CD4-positive, CD25-positive, alpha-beta regulatory T cell (primary cell): ENCODE data around the gene TBC1D20. TPM values are rescaled to one million over a fixed set of nuclear protein-coding genes. Genes with fewer than 3 reads are reported as not detected.
"Not testable (repeated sequence)": the region's sequence is repeated elsewhere in the genome, so short reads cannot be mapped to it uniquely, and the experiment has no call there.

ENCODE experiments used
- ATAC-seq, 2 donors: fragments of 150-1000 bp; cut with Tn5 transposase; one replicate each; pipeline ENCODE4 v1.10.0; 2021; ENCODE audit warnings: low read depth in 2 of 2, moderate number of reproducible peaks in 2 of 2, moderate library complexity in 1 of 2
- DNase-seq, 3 donors: peaks; one replicate each; pipeline versions ENCODE4 v3.0.0 to v3.0.0-alpha.2; 2012 to 2022; ENCODE audit warnings: mixed read lengths in 1 of 3
- H3K27ac ChIP-seq: one replicate; pipeline ENCODE4 v1.7.0; 2013; ENCODE audit warnings: mild to moderate bottlenecking, low read length; ENCODE audit not compliant: insufficient read depth, poor library complexity, severe bottlenecking
- H3K27me3 ChIP-seq: one replicate; pipeline ENCODE4 v1.7.0; 2013; ENCODE audit warnings: low read length; ENCODE audit not compliant: control insufficient read depth, insufficient read depth
- H3K36me3 ChIP-seq: one replicate; pipeline ENCODE4 v1.7.0; 2013; ENCODE audit warnings: mild to moderate bottlenecking, low read length, moderate library complexity; ENCODE audit not compliant: control insufficient read depth, insufficient read depth
- H3K4me1 ChIP-seq: 2 replicates; pipeline ENCODE4 v1.7.0; 2013; ENCODE audit warnings: mild to moderate bottlenecking, low read length; ENCODE audit not compliant: insufficient read depth, control insufficient read depth, poor library complexity, severe bottlenecking
- H3K4me3 ChIP-seq: one replicate; pipeline ENCODE4 v1.7.0; 2013; ENCODE audit warnings: low read depth, mild to moderate bottlenecking, low read length, moderate library complexity
- H3K9me3 ChIP-seq, 2 experiments: 1 replicate in 1 of 2; 2 replicates in 1 of 2; pipeline ENCODE4 v1.7.0; 2013; ENCODE audit warnings: low read length in 2 of 2, mild to moderate bottlenecking in 1 of 2, moderate library complexity in 1 of 2; ENCODE audit not compliant: control insufficient read depth in 2 of 2
- H3K27ac Mint-ChIP-seq, 3 donors: one replicate each; pipeline ENCODE4 v1.8.0; 2020 to 2022; ENCODE audit warnings: mild to moderate bottlenecking in 3 of 3, mixed read lengths in 3 of 3, moderate library complexity in 2 of 3
- H3K27me3 Mint-ChIP-seq: one replicate; pipeline ENCODE4 v1.8.0; 2022; ENCODE audit warnings: mild to moderate bottlenecking, mixed read lengths
- H3K36me3 Mint-ChIP-seq: one replicate; pipeline ENCODE4 v1.8.0; 2020; ENCODE audit warnings: mixed read lengths
- H3K4me1 Mint-ChIP-seq, 4 donors: one replicate each; pipeline ENCODE4 v1.8.0; 2020 to 2022; ENCODE audit warnings: mixed read lengths in 4 of 4, mild to moderate bottlenecking in 1 of 4
- H3K4me3 Mint-ChIP-seq, 4 donors: one replicate each; pipeline ENCODE4 v1.8.0; 2020 to 2022; ENCODE audit warnings: mild to moderate bottlenecking in 4 of 4, mixed read lengths in 4 of 4, moderate library complexity in 3 of 4
- H3K9me3 Mint-ChIP-seq, 7 donors: one replicate each; pipeline ENCODE4 v1.8.0; 2020 to 2022; ENCODE audit warnings: mixed read lengths in 7 of 7, mild to moderate bottlenecking in 3 of 7, moderate library complexity in 2 of 7
- polyA plus RNA-seq, 4 donors: library from polyadenylated mRNA; unstranded; fragments of 300-500 nt; fragmentation: Illumina TruSeq; gene quantifications; one replicate each; pipeline ENCODE4 v1.2.3, GENCODE V29; 2021
- total RNA-seq: library from RNA; stranded (reverse); gene quantifications from one replicate; pipeline ENCODE4 v1.2.3, GENCODE V29; 2022

The TBC1D20 gene
- total and polyA plus RNA-seq, 5 donors from 2014 or later: 16.4 to 30.2 (median 18.9) TPM

DNA sequence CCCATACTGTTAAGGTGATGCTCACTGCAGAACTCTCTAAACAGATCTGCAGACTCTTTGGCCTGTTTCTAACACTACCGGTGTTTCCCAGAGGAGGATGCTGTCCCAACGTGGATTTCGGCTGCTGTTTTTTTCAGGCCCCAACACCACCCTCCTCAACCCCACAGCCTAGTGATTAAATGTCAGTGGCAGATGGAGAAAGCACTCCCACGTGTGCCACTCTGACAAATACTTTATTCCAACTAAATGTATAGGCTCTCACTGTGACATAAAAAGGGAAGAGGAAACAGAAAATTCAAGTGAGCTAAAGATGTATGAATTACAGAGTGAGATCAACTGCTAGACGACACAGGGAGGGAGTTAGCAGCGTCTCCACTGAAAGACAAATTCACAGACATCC is 3.6 kb downstream of the TBC1D20 start:
- no peak for ATAC-seq
- Histone ChIP-seq H3K27ac (no peak overlapping the region), H3K4me1 (peaks cover 39% of the 10 kb centered on the region), H3K27me3 (no peaks in the 10 kb centered on the region), H3K4me3 (no peak overlapping the region), H3K9me3 (no peaks in the 10 kb centered on the region), H3K36me3 (no peaks in the 10 kb centered on the region)
- H3K4me3 Mint-ChIP-seq: peak overlapping the region in 1 of 4 donors; percentile 25
- peak overlapping the region in 1 of 3 donors; percentile 68 for H3K27ac Mint-ChIP-seq
- no peak for DNase-seq
- peaks cover 25 to 58% (median 45%) of the 10 kb centered on the region in 4 donors for H3K4me1 Mint-ChIP-seq
- peaks cover 5% of the 10 kb centered on the region for H3K36me3 Mint-ChIP-seq
- no peaks in the 10 kb centered on the region for H3K27me3 Mint-ChIP-seq
- H3K9me3 Mint-ChIP-seq: peaks cover 0 to 4% (median 0%) of the 10 kb centered on the region in 7 donors

DNA sequence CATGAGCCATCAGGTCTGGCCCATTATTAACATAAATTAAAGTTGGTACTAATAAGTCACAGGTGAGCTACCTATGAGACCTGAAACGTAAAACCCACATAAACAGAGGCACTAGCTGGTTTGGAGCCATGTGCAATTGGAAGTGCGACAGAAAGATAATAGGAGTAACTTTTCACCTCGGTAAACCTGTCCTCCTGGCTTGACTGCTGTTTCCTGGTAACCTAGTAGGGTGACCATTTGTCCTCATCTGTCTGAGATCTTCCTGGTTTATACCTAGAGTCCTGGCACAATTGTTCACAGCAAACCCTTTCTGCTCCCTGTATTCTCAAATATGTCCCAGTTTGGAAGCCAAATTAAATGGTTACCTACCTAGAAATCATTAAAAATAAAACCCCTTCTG is 7.4 kb downstream of the TBC1D20 start:
- H3K27me3 Mint-ChIP-seq: no peaks in the 10 kb centered on the region
- no peak overlapping the region for H3K27ac Mint-ChIP-seq
- no peak for DNase-seq
- Histone ChIP-seq H3K4me1 (peaks cover 16% of the 10 kb centered on the region), H3K4me3 (no peak overlapping the region), H3K27ac (no peak overlapping the region), H3K27me3 (no peaks in the 10 kb centered on the region), H3K36me3 (no peaks in the 10 kb centered on the region), H3K9me3 (no peaks in the 10 kb centered on the region)
- ATAC-seq: no peak
- H3K36me3 Mint-ChIP-seq: peaks cover 5% of the 10 kb centered on the region
- no peak overlapping the region for H3K4me3 Mint-ChIP-seq
- peaks cover 0 to 2% (median 0%) of the 10 kb centered on the region in 7 donors for H3K9me3 Mint-ChIP-seq
- H3K4me1 Mint-ChIP-seq: peaks cover 18 to 48% (median 29%) of the 10 kb centered on the region in 4 donors

DNA sequence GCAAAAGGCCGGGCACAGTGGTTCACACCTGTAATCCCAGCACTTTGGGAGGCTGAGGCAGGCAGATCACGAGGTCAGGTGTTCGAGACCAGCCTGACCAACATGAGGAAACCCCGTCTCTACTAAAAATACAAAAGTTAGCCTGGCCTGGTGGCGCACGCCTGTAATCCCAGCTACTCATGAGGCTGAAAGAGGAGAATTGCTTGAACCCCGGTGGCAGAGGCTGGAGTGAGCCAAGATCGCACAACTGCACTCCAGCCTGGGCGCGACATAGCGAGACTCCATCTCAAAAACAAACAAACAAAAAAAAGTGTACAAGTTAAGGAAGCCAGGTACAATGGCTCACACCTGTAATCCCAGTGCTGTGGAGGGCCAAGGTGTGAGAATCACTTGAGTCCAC is 10.3 kb downstream of the TBC1D20 start:
- H3K4me1 ChIP-seq, H3K27me3 Mint-ChIP-seq, H3K9me3 ChIP-seq, DNase-seq, H3K36me3 ChIP-seq, H3K4me3 ChIP-seq, H3K27me3 ChIP-seq, ATAC-seq, H3K36me3 Mint-ChIP-seq, H3K27ac ChIP-seq, H3K9me3 Mint-ChIP-seq: not testable (repeated sequence)
- peak overlapping the region in 1 of 3 donors; percentile 38 for H3K27ac Mint-ChIP-seq
- peak overlapping the region in 1 of 4 donors; percentile 1 for H3K4me3 Mint-ChIP-seq
- peaks cover 5 to 36% (median 17%) of the 10 kb centered on the region in 4 donors for H3K4me1 Mint-ChIP-seq

DNA sequence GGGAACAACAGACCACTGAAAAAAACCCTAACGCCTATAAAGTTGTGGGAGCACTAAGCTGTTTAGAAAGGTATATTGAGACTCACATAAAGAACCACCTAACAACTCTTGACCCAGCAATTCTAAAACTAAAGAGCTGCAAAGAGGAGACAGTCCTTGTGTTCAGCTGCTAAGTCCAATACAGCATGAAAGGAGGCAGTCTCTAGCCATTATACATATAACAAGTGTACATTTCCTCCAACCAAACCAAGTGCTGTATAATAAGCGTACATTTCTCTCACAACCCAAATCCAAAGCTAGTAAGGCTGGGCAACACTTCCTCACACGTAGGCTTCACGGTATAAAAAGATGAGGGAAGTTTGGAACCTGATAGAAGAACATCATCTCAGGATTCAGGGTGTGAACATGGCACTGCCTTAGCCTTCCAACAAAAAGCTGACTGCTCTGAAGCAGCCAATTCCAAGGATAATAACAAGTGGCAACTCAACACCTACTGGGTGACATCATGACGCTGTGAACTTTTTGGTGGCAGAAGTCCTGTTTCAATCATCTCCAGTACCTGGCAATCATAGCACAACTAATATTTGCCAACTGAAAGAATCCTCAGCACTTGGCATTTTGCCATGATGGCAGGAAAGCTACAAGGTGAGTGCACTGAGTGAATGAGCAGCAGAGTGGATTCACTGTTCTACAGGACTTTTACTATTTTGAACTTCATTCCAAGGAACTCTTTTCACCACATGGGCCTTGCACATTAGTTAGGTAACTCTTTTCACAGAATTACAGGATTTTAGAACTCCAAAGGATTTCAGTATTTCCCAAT is 16.6 kb downstream of the TBC1D20 start:
- Mint-ChIP-seq H3K36me3 (peaks cover 34% of the 10 kb centered on the region), H3K9me3 (no peaks in the 10 kb centered on the region), H3K27me3 (no peaks in the 10 kb centered on the region), H3K4me1 (peaks cover 8 to 25% (median 13%) of the 10 kb centered on the region in 4 donors), H3K4me3 (no peak overlapping the region), H3K27ac (no peak overlapping the region)
- no peak overlapping the region for H3K27ac ChIP-seq
- no peaks in the 10 kb centered on the region for H3K4me1 ChIP-seq
- no peaks in the 10 kb centered on the region for H3K9me3 ChIP-seq
- ATAC-seq: no peak
- no peak overlapping the region for H3K4me3 ChIP-seq
- DNase-seq: no peak
- peaks cover 55% of the 10 kb centered on the region for H3K36me3 ChIP-seq
- no peaks in the 10 kb centered on the region for H3K27me3 ChIP-seq

DNA sequence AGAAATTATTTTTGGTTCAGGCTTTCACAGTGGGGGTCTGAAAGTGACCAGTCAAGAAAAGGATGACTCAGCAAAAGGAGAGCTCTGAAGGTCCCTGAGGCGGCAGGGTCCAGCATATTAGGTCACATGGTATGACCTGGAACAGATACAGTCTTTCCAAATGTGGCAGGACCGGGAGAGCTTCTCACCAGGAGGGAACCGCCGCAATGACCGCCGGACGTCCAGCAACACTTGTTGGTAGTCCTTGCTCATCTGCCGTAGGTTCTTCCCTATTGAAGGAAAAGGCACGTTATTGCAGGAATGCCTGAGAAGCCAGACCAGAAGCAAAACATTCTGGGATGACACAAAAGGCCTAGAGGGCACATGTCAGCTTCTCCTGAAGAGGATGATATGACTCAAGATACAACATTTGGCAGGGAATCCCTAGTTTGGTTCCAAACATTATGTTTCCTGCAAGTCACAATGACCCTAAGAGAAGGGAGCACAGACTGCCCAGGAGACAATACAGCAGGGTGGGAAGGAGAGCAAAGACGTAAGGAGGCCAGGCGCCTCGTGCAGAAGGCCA is 17.4 kb downstream of the TBC1D20 start:
- H3K27ac ChIP-seq: no peak overlapping the region
- no peak for DNase-seq
- H3K36me3 Mint-ChIP-seq: peaks cover 36% of the 10 kb centered on the region
- no peak overlapping the region for H3K4me3 Mint-ChIP-seq
- no peaks in the 10 kb centered on the region for H3K27me3 Mint-ChIP-seq
- H3K9me3 ChIP-seq: no peaks in the 10 kb centered on the region
- no peak for ATAC-seq
- no peaks in the 10 kb centered on the region for H3K4me1 ChIP-seq
- peaks cover 8 to 27% (median 13%) of the 10 kb centered on the region in 4 donors for H3K4me1 Mint-ChIP-seq
- H3K27me3 ChIP-seq: no peaks in the 10 kb centered on the region
- H3K9me3 Mint-ChIP-seq: no peaks in the 10 kb centered on the region
- no peak overlapping the region for H3K27ac Mint-ChIP-seq
- peaks cover 62% of the 10 kb centered on the region for H3K36me3 ChIP-seq
- no peak overlapping the region for H3K4me3 ChIP-seq

DNA sequence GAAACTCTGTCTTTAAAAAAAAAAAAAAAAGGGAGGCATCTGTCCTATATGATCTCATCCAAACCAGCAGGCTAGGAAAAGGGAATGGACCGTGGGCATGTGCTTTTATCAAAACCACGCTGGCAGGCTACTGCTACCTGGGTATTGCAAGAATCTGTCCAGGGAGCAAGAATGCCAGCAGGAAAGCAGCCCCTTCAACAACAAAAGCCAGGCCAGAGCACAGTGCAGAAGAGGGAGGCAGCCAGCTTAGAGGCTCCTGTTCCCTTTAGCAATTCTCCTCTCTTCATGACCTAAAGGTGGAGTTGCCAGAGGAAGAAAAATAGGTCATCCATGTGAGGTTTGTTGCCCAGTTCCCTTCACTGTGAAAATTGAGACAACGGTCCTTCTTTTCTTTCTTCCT is 18.2 kb downstream of the TBC1D20 start:
- H3K36me3 ChIP-seq: peaks cover 63% of the 10 kb centered on the region
- no peaks in the 10 kb centered on the region for H3K9me3 ChIP-seq
- Mint-ChIP-seq H3K27me3 (no peaks in the 10 kb centered on the region), H3K36me3 (peaks cover 41% of the 10 kb centered on the region), H3K27ac (no peak overlapping the region), H3K4me1 (peaks cover 7 to 30% (median 18%) of the 10 kb centered on the region in 4 donors), H3K9me3 (no peaks in the 10 kb centered on the region), H3K4me3 (no peak overlapping the region)
- ATAC-seq (no peak), DNase-seq (no peak)
- no peaks in the 10 kb centered on the region for H3K27me3 ChIP-seq
- H3K4me3 ChIP-seq: no peak overlapping the region
- H3K4me1 ChIP-seq: peaks cover 7% of the 10 kb centered on the region
- no peak overlapping the region for H3K27ac ChIP-seq

DNA sequence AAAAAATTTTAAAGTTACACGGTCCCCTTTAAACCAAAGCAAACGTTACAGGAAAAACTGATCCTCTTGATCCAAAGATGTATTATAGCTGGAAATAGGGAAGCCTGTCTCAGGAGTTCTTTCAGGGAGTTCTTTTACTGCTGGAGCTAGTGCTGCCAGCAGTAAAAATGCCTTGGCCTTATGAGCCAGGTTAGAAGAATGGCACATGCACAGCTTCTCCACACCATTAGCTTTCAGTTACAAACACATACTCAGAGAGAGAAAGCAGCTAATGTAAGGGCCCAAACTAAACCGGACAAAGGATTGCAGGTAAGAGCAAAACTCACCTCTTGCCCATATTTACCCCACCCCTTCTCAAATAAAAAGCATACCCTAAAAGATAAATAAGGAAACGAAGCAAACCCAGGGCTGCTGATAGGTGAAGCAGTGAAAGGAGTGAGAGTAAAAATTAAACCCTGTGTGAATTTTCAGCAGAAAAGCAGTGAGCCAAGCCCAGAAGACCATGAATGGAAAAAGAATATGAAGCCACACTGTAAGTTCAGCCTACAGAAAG is 19.0 kb downstream of the TBC1D20 start:
- peaks cover 15% of the 10 kb centered on the region for H3K4me1 ChIP-seq
- DNase-seq (no peak), ATAC-seq (no peak)
- no peak overlapping the region for H3K4me3 ChIP-seq
- no peaks in the 10 kb centered on the region for H3K9me3 ChIP-seq
- Mint-ChIP-seq H3K27me3 (no peaks in the 10 kb centered on the region), H3K36me3 (peaks cover 41% of the 10 kb centered on the region), H3K4me1 (peaks cover 14 to 38% (median 26%) of the 10 kb centered on the region in 4 donors), H3K9me3 (no peaks in the 10 kb centered on the region), H3K27ac (peak overlapping the region in 1 of 3 donors; percentile 83), H3K4me3 (no peak overlapping the region)
- peaks cover 63% of the 10 kb centered on the region for H3K36me3 ChIP-seq
- H3K27me3 ChIP-seq: no peaks in the 10 kb centered on the region
- H3K27ac ChIP-seq: no peak overlapping the region
